ENCODE measurements around the gene RAP1B. TPM values are rescaled to one million over a fixed set of nuclear protein-coding genes. Genes with fewer than 3 reads are reported as not detected.

The RAP1B gene
- total RNA-seq, 1 donor from 2014 or later = 182 TPM

DNA sequence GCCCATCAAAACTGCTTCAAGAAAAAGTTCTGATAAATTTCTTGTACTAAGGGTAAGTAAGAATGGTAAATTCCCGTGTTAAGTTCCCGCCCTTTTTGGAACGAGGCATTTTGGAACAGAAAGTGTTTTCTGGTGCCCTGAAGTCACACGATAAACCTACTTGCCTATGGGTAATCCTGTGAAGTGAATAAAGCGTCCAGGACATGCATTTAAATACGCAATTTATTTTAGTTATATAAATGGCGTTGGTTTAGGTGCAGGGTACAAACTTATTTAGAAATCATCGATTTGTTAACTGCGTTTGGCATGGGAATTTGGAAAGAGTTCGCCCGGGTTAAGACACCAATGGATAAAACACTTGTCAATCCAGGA, 715 bp upstream of the RAP1B start:
- peaks cover 39% of the 10 kb centered on the region for H3K4me1 Mint-ChIP-seq (ENCODE audit: unreplicated experiment)
- TF ChIP-seq, protein P1, sequence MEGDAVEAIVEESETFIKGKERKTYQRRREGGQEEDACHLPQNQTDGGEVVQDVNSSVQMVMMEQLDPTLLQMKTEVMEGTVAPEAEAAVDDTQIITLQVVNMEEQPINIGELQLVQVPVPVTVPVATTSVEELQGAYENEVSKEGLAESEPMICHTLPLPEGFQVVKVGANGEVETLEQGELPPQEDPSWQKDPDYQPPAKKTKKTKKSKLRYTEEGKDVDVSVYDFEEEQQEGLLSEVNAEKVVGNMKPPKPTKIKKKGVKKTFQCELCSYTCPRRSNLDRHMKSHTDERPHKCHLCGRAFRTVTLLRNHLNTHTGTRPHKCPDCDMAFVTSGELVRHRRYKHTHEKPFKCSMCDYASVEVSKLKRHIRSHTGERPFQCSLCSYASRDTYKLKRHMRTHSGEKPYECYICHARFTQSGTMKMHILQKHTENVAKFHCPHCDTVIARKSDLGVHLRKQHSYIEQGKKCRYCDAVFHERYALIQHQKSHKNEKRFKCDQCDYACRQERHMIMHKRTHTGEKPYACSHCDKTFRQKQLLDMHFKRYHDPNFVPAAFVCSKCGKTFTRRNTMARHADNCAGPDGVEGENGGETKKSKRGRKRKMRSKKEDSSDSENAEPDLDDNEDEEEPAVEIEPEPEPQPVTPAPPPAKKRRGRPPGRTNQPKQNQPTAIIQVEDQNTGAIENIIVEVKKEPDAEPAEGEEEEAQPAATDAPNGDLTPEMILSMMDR (IDR thresholded peaks at IDR 0.05) = no peak
- H3K36me3 Mint-ChIP-seq (ENCODE audit: unreplicated experiment) = peaks cover 7% of the 10 kb centered on the region
- DNase-seq (ENCODE audit: extremely low spot score, unreplicated experiment) = no peak
- H3K27me3 Mint-ChIP-seq (ENCODE audit: unreplicated experiment) = no peaks in the 10 kb centered on the region
- H3K9me3 Mint-ChIP-seq (ENCODE audit: unreplicated experiment) = no peaks in the 10 kb centered on the region
- peak overlapping the region; percentile 98 for H3K27ac Mint-ChIP-seq (ENCODE audit: unreplicated experiment)
- H3K4me3 Mint-ChIP-seq (ENCODE audit: unreplicated experiment) = peak overlapping the region; percentile 86

DNA sequence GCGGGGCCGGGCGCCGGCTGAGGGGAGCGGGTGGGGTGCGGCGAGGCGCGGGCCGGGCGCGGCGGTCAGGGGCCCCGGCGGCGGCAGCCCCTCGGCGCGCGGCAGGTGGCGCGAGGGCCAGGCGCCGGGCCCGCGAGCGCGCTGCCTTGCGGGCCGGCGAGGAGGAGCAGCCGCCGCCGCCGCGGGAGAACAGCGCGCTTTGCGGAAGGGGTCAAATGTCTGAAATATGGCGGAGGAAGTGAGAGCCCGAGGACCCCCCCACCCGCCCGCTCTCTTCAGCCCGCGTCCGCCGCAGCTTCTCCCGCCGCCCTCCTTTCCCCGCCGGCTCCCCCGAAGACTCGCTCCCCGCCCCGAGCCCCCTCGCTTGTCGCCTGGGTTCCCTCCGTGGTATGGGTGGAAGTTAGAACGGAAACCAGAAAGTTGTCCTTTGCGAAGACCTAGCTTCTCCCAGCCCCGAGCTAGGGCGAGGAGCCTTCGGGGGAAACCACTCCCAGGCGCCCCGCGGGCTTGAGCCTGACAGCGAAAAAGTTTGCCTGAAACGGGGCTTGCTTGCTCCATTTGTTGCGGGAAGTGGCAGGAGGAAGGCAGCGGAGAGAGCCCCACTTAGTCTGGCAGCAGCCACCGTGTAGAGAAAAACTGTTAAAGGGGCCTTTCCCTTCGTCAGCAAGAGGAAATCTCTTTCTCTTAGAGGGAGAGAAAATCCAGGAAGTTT, 551 bp downstream of the RAP1B start:
- Mint-ChIP-seq H3K4me3 (ENCODE audit: unreplicated experiment) (peak overlapping the region; percentile 93), H3K27me3 (ENCODE audit: unreplicated experiment) (no peaks in the 10 kb centered on the region), H3K27ac (ENCODE audit: unreplicated experiment) (peak overlapping the region; percentile 97), H3K4me1 (ENCODE audit: unreplicated experiment) (peaks cover 48% of the 10 kb centered on the region), H3K36me3 (ENCODE audit: unreplicated experiment) (peaks cover 9% of the 10 kb centered on the region), H3K9me3 (ENCODE audit: unreplicated experiment) (no peaks in the 10 kb centered on the region)
- peak; percentile 88 for DNase-seq (ENCODE audit: extremely low spot score, unreplicated experiment)
- TF ChIP-seq, protein P1 (IDR thresholded peaks at IDR 0.05) = no peak

DNA sequence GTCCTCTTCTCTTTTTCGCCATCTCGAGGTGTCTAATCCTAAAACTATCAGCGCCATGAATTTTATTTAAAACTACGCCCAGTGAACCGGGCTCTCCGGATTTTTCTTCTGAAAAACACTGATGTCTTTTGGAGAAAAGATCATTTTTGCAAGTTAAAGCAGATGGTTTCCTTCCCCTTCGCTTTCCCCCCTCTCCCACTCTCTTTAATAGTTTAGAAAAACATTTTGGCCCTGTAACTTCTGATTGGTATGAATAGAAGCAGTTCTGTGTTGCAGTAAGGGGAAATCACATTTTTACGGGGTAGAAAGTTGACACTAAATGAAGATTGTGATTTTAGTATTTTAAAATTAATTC, 1.1 kb downstream of the RAP1B start:
- TF ChIP-seq, protein P1 (IDR thresholded peaks at IDR 0.05) = peak; percentile 9
- no peak for DNase-seq (ENCODE audit: extremely low spot score, unreplicated experiment)
- Mint-ChIP-seq H3K4me3 (ENCODE audit: unreplicated experiment) (peak overlapping the region; percentile 93), H3K27ac (ENCODE audit: unreplicated experiment) (peak overlapping the region; percentile 97), H3K4me1 (ENCODE audit: unreplicated experiment) (peaks cover 48% of the 10 kb centered on the region), H3K9me3 (ENCODE audit: unreplicated experiment) (no peaks in the 10 kb centered on the region), H3K36me3 (ENCODE audit: unreplicated experiment) (peaks cover 9% of the 10 kb centered on the region), H3K27me3 (ENCODE audit: unreplicated experiment) (no peaks in the 10 kb centered on the region)

DNA sequence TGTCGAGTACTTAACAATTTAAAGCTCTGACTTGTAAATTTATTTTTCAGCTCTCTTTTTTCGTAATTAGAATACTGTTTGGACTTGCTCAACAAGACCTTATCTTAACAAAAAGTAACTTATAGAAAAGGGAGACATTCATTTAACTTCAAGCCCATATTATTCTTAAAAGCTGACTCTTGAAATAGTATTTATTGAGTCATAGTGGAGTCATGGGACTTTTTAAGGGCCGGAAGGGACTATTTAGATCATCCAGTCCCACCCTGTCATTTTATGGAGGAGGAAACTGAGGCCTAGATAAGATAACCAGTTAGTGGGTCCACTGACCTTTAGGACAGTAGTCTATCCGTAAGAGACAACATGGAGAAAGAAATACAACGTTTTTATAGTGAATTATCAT, 1.5 kb downstream of the RAP1B start:
- Mint-ChIP-seq H3K36me3 (ENCODE audit: unreplicated experiment) (peaks cover 9% of the 10 kb centered on the region), H3K4me3 (ENCODE audit: unreplicated experiment) (peak overlapping the region; percentile 93), H3K4me1 (ENCODE audit: unreplicated experiment) (peaks cover 50% of the 10 kb centered on the region), H3K9me3 (ENCODE audit: unreplicated experiment) (no peaks in the 10 kb centered on the region), H3K27me3 (ENCODE audit: unreplicated experiment) (no peaks in the 10 kb centered on the region), H3K27ac (ENCODE audit: unreplicated experiment) (peak overlapping the region; percentile 97)
- TF ChIP-seq, protein P1 (IDR thresholded peaks at IDR 0.05) = no peak
- DNase-seq (ENCODE audit: extremely low spot score, unreplicated experiment) = no peak

DNA sequence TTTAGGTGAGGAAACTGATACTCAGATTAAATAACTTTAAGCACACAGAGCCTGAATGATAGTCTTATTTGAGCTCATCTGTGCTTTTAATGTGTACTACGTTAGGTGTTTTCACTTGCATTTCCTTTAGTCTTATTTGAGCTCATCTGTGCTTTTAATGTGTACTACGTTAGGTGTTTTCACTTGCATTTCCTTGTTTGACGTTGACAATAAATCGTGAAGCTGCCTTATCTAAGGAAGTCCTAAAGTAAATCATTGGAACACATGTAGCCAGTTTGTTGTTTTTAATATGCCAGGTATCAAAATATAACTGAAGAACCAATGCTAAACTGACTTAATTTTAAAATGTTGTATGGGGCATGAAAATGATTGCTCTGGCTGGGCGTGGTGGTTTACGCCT, 2.0 kb downstream of the RAP1B start:
- Mint-ChIP-seq H3K36me3 (ENCODE audit: unreplicated experiment) (peaks cover 9% of the 10 kb centered on the region), H3K27ac (ENCODE audit: unreplicated experiment) (peak overlapping the region; percentile 97), H3K4me1 (ENCODE audit: unreplicated experiment) (peaks cover 55% of the 10 kb centered on the region), H3K27me3 (ENCODE audit: unreplicated experiment) (no peaks in the 10 kb centered on the region), H3K9me3 (ENCODE audit: unreplicated experiment) (no peaks in the 10 kb centered on the region), H3K4me3 (ENCODE audit: unreplicated experiment) (peak overlapping the region; percentile 93)
- no peak for DNase-seq (ENCODE audit: extremely low spot score, unreplicated experiment)
- TF ChIP-seq, protein P1 (IDR thresholded peaks at IDR 0.05) = no peak
